Measurements from ENCODE around the gene CCT3.
A peak's percentile ranks its signal among the peaks of the same experiment; 100 is the strongest.
"Not testable (repeated sequence)": the region's sequence is repeated elsewhere in the genome, so short reads cannot be mapped to it uniquely, and the experiment has no call there.

CCT3 gene

DNA sequence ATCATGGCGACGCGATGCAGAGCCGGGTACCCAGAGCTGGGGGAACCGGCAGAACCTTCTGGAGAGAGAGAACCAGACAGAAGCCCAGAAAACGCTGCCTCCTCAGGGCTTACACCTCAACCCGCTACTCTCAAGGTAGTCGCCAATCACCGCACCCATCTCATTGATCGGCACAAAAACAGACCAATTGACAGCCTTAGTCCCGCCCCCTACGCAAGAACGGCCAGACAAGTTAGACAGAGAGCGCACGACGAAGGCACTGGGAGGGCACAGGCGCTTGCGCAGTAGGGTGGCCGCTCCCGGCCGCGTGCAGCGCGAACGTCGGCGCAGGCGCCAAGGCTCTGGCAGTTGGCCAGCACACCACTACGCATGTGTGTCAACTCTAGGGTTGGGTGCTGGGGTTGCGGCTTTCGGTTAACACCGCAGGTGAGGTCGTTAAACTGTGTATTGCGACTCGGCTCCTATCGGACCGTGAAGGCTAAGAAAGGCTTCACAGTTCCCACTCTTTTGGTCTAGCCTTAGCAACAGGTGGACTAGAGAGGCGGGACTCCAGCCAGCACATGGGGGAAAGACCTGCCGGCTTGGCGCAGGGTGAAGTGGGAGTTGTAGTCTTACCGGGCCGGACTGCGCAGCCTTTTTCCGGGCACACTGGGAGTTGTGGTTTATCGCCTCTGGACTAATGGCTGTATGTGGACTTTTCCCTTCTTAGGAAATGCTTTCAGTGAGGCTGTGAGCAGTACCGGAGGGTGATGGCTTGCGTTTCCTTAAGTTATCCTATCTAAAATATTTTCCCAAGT lies at the start of gene CCT3, which contains the start of gene TSACC:
TSS of gene CCT3 (minus strand) at position 113 of the 797 bp plus-strand sequence. CDS start at position 5, 108 bp downstream.
TSS of gene TSACC (plus strand) at position 347 of the 797 bp plus-strand sequence. CDS start 1,232 bp downstream, outside the sequence.
- peak; percentile 99 for DNase-seq (ENCODE audit: low read depth, low spot score)

DNA sequence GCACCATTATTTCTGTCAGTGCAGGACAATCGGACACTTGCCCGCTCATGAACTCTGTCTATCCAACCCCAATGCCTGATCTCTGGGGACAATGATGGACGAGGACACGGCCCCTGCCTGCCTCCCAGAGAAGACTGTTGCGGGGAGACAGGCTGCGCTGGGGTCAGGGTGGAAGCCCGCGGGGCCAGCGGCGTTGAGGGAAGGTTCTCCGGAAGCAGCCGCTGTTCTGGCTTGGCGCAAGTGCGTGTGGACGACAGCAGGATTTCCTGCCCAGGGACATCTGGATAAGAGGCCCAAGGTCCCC lies 49.7 kb upstream of the CCT3 start:
- no peak for DNase-seq (ENCODE audit: low read depth, low spot score)

DNA sequence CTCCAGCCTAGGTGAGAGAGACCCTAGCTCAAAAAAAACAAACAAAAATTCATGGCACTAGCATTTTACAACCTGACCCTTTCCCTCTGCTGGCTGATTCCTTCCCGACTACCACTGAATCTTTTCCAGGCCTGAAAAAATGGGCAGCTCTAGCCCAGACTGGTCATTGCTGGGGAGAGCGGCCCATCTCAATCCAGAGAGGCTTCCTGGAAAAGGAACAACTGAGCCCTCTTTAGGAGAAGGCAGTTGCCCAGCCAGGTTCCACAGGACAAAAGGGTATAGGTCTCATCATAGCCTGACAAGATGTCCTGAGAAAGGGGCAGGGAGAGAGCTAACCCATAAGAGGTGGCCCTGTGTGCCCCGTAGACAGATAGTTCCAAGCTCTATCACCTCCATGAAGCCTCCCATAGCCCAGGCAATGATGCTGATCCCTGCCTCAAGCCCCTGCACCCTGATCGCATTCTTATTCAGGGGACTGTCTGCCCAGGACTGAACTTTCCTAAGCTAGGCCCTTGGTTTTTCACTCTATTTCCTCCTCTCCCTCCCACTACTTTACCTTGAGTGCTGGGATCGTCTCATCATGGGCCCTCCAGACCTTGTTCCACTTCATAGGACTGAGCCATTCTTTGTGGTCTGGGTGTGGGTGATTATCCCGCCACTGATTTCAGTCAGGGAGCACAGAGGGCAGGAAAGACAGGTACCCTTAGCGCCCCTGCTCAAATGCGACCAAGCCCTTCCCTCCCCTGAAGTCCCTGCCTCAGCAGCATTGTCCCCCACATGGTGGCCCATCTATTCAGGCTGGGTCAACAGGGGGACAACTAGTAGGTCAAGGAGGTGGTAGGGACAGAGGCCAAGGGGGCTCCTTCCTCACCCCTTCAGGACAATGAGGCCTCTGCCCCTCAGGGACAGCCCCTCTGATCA lies 49.1 kb upstream of the CCT3 start:
- DNase-seq (ENCODE audit: low read depth, low spot score): no peak

DNA sequence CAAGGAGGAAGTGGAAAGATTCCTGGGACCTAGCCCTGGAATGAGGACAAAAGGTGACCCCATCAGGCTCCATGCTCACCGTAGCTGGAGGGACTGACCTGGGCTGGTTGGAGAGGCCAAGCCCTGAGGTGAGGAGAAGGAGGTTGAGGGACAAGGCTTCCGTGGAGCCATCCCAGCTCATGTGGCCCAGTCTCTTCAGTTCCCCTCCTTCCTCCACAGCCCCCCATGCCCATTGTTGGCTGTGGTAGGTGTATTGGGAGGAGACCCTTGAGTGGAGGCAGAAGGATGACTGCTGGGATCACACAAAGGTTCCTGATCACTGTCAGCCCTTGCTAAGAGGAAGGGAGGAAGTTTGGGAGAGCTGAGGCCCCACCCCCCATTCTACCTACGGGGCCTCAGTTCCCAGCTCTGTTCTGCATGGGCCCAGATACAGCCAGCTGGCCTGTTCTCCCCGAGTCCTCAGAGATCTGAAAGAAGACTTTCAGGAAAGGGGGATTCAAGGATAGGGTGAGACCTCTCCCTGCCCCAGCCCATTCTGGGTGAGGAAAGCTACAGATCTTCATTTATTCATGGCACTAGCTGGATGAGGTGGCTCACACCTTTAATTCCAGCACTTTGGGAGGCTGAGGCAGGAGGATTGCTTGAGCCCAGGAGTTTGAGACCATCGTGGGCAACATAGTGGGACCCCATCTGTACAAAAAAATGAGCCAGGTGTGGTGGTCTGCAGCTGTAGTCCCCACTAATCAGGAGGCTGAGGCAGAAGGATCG lies 48.2 kb upstream of the CCT3 start:
- DNase-seq (ENCODE audit: low read depth, low spot score): no peak

DNA sequence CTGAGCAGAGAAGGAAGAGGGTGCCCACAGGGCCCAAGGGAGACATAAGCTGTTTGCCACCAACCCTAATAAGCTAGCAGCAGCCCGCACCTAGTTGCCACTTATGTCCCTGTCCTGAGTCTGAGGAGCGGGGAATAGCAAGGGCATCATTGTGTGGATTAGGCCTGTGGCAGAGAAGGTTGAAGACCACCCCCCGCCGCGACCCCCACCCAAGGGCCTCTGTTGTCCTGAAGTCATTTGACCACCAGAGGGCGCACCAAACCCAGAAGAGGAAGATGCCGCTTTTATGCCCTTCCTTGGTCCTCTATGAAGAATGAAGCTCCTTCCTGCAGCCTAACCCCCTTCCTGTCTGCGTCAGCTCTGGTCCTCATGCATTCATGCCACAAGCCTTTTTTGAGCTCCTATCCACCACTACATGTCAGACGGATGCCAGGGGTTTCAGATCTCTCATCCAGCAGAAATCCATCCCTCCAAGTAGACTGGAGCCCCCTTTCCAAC lies 47.5 kb upstream of the CCT3 start:
- peak; percentile 23 for DNase-seq (ENCODE audit: low read depth, low spot score)

DNA sequence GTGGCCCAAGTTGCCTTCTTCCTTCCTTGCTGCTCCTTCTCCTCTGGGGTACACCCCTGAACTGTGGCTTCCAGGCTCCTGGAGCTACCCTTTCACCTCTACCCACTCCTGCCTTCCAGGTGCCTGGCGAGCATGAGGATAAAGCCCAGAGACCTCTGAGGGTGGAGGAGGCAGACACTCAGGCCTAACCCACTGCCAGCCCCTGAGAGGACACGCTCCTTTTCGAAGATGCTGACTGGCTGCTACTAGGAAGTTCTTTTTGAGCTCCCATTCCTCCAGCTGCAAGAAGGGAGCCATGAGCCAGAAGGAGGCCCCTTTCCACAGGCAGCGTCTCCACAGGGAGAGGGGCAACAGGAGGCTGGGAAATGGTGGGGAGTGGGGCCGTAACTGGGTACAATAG lies 46.6 kb upstream of the CCT3 start:
- no peak for DNase-seq (ENCODE audit: low read depth, low spot score)

DNA sequence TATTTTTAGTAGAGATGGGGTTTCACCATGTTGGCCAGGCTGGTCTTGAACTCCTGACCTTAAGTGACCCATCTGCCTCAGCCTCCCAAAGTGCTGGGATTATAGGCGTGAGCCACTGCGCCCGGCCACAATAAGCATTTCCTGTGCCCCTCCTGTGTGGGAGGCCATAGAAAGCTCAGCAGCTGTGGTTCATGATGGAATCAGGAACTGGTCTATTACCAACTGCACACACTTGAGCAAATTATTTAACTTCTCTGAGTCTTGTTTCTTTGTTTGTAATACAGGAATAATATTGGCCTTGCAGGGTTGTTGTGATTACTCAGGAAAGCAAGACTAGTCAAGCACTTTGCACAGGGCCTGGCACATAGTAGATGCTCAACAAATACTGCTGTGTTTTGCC lies 45.9 kb upstream of the CCT3 start:
- DNase-seq (ENCODE audit: low read depth, low spot score): no peak

DNA sequence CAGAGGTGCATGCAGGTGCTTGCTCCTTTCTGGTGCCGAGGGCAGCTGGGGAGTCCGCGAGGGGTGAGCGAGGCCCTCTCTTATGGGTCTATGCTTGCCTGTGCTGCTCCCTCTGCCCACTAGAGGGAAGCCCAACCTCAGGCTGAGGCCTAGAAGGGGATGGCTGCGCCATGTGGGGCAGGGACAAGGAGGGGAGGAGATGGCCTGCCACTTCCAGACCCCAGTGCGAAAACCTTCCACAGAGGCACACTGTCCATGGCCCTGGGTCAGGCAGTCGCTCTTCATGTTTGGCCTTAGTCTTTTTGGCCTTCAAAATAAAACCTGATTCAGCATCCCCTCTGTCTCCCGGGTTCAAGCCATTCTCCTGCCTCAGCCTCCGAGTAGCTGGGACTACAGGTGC lies 44.9 kb upstream of the CCT3 start:
- DNase-seq (ENCODE audit: low read depth, low spot score): peak; percentile 20

DNA sequence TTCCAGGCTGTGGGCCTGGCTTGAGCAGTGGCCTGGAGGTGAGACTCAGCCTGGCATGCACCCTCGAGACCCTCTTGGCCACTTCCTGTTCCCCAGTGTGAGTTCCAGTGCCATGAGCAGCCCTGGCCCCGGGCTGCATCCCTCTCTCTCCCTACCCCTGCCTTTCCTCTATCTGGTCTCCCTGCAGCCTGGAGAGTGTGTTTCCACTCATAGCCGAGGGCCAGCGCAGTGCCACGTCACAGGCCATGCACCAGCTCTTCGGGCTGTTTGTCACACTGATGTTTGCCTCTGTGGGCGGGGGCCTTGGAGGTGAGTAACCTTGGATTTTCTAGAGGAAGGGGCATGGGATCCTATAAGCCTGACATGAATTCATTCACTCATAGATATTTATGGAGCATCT lies 44.5 kb upstream of the CCT3 start:
- no peak for DNase-seq (ENCODE audit: low read depth, low spot score)

DNA sequence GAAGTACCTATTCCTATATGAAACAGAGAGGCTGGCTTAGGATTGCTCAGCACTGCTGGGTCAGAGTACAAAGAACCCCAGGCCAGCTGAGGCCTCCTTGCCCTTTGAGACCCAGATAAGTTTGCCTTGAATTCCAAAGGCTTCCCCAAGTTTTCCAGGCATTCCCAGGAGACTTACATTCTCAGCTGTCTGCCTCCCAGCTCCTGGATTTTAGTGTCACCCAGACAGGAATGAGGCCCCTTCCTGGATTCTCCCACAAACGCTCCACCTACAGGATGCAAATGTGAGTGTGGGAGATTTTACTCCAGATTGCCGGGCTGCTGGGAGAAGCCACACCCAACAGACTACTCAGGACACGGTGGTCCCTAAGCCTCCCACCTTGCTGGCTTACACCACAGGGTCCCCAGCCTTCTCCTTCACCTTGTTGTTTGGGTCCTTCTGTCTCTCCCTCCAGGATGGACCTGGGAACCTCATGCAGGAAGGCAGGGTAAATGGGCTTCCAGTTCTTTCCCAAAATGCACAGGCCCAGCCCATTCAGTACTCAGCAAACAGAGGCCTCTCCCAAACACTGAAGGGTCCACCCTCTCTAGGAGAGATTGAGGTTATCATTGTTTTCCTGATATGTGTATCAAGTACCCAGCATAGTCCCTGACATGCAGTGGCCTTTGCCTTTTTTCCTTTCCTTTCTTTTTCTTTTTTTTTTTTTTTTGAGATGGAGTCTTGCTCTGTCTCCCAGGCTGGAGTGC lies 41.5 kb upstream of the CCT3 start:
- no peak for DNase-seq (ENCODE audit: low read depth, low spot score)

DNA sequence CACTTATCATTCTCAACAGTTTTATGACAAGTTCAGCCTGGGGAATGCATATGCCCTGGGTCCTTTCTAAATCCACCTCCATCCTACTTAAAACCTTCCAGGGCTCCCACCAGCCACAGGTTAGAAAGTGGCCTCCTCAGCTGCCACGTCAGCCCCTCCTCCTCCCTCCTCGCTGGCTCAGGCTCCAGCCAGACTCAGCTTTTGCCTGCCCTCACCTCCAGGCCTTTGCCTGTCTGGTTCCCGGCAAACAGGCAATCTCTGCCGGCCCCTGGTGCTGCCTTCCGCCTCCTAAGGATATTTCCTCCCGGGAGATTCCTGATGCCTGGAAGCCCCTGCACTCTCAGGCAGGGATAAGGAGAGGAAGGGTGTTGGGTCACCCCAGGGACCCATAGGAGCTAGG lies 40.5 kb upstream of the CCT3 start:
- no peak for DNase-seq (ENCODE audit: low read depth, low spot score)

DNA sequence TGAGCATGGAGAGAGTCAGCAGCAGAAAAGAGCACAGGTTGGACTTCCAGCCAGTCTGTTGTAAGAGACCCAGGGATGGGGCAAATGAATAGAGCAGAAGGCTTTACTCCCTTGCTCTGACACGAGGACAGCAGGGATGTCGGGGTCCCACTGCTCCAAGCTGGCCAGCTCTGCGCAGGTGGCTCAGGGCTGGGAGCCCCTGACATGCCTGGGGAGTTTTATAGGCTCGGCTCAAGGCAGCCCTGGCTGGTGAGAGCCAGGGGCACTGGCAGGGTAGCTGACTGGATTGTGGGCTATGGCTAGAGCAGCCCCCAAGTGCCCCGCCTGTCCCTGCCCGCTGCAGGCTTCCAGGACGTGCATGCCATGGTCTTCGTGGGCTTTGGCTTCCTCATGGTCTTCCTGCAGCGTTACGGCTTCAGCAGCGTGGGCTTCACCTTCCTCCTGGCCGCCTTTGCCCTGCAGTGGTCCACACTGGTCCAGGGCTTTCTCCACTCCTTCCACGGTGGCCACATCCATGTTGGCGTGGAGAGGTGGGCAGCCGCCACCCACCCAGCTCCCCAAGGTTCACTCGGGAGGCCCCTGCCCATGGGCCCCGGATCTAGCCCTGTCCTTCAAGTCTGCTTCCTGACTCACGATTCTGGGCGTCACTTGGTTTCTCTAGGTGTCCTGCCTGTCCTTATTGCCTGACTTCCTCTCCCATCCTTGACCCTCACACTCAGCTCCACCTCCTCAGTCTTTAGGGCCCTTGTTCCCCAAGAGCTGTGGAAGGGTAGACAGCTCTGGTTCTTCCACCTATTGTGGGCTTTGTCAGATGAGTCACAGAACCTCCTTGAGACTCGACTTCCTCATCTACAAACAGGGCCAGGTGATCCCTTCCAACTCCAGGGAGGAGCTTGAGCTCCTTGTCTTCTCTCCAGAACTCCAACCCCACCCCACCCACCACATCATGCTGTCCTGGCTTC lies 39.1 kb upstream of the CCT3 start:
- no peak for DNase-seq (ENCODE audit: low read depth, low spot score)

DNA sequence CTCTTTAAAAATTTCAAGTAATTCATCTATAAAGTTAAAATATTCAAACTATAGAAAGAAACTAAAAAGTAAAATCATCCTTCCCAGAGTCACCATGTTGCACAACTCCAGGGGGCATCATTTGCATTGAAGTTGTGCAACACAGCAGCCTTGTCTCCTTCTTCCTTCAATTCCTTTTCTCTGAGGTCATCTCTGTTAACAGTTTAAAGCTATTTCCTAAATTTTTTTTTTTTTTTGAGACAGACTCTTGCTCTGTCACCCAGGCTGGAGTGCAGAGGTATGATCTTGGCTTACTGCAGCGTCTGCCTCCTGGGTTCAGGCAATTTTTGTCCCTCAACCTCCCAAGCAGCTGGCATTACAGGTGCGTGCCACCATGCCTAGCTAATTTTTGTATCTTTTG lies 38.1 kb upstream of the CCT3 start:
- no peak for DNase-seq (ENCODE audit: low read depth, low spot score)

DNA sequence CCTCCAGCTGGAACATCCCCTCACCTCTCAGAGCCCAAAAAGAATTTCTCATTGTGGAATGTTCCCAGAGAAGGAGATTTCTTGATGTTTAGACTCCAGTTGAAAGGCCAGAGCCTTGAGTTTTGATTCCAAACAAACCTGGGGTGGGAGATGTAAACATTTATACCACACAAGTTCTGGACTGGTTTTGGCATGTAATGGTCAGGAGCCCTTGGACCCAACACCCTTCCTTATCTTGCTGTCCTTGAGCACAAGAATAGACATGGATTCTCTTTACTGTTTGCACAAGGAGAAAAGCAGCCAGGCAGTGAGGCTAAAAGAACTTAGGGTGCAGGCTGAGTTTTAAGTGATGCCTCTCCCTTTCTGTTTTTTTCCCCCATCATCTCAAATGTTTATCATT lies 35.5 kb upstream of the CCT3 start:
- no peak for DNase-seq (ENCODE audit: low read depth, low spot score)

DNA sequence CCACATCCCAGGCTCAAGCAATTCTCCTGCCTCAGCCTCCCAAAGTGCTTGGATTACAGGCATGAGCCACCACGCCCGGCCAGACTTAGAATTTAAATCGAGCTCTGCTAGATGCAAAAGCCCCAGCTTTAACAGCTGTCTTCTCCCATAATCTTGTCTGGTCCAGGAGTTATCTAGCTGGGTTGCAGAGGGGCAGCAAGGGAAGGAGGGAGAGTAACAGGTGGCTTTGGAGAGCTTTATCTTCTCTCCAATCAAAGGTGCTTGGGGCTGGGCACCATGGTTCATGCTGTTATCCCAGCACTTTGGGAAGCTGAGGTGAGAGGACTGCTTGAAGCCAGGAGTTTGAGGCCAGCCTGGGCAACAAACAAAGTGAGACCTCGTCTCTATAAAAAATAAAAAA lies 34.8 kb upstream of the CCT3 start:
- no peak for DNase-seq (ENCODE audit: low read depth, low spot score)

DNA sequence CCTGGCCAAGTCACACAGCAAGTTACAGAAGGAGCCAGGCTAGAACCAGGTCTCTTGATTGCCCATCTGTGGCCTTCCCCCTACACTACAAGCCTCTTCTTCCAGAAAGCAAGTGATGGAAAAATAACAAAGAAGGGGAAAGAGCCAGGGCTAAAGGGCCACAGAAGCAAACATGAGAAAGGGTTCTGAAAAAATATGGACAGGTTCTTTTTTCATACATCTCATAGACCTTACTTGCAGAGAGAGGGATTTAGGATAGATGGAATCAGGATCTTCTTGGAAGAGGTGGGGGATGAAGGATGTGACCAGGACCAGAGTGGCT lies 34.1 kb upstream of the CCT3 start:
- DNase-seq (ENCODE audit: low read depth, low spot score): no peak

DNA sequence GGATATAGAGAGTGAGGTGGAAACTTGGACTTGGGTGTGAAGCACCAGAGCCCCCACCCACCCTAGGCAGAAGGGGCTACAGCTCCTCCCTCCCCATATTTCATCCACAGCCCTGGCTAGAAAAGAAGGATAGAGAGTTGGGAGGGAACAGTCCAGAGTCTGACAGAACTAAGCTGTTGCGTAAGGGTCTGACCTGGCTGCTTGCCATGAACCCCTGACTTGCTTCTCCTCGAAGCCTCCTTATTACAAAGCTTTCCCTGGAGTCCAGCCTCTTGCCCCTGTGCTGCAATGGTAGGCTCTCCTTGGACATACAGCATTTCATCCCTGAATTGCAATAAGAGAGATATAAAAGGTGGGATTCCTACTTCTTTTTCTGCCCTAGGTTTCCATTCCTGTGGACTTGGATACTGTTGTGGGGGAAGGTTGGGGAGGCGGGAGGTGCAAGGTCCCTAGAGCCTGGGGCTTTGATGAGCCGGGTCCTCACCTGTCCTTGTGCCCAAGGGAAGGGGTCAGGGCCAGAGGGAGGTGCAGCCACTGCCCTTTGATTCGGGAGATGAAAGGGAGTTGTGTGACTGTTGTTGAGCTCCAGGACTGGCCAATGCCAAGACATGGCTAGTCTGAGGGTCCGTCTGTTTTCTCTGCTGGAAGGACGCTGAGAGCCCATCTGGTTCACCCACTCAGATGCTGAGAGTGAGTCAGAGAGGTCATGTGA lies 33.6 kb upstream of the CCT3 start:
- DNase-seq (ENCODE audit: low read depth, low spot score): no peak

DNA sequence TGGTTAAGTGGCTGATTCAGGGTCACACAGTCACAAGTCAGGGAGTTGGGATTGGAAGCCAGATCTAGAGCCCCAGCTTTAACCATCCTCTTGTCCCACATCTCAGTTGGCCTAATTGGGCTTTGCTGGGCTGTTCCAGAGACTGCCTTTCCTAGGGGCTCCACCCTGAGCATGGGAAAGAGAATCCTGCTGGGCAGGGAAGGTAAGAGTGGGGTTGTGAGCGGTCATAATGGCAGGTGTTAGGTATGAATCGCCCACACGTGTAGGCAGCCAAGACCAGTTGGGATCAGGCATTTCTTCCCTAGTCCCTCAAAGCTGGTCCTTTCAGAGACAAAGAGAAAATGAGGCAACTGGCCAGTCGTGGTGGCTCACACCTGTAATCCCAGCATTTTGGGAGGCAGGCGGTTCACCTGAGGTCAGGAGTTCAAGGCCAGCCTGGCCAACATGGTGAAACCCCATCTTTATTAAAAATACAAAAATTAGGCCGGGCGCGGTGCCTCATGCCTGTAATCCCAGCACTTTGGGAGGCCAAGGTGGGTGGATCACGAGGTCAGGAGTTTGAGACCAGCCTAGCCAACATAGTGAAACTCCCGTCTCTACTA lies 31.7 kb upstream of the CCT3 start:
- not testable (repeated sequence) for DNase-seq (ENCODE audit: low read depth, low spot score)

All from smooth muscle cell of the brain vasculature (primary cell).